HFF-Myc (cell line): ENCODE measurements around the gene DOCK4.

Experiments
- DNase-seq: peaks from one replicate; pipeline ENCODE4 v3.0.0-alpha.2; 2011; ENCODE audit warnings: low read depth; ENCODE audit errors: extremely low read depth
- H3K4me3 ChIP-seq: replicated peaks from 2 replicates; pipeline ENCODE4 v1.5.1; 2011; ENCODE audit warnings: low read depth, mild to moderate bottlenecking, control low read depth, low read length
- CTCF ChIP-seq: IDR thresholded peaks from 2 replicates; pipeline ENCODE4 v1.5.1; 2012; ENCODE audit warnings: mild to moderate bottlenecking, low read depth, low read length, control low read depth; ENCODE audit errors: missing control alignments

The DOCK4 gene

GRCh38 chr7:111864291-111864976, 341.8 kb downstream of the DOCK4 start:
- TF ChIP-seq CTCF = no peak
- DNase-seq = no peak
- no peak overlapping the region for H3K4me3 ChIP-seq

- TF ChIP-seq CTCF = no peak
- no peak overlapping the region for H3K4me3 ChIP-seq
- no peak for DNase-seq
Measured at GRCh38 chr7:111863269-111863668, 342.9 kb downstream of the DOCK4 start.

GRCh38 chr7:111860248-111860647, 346.0 kb downstream of the DOCK4 start:
- DNase-seq = no peak
- TF ChIP-seq CTCF = no peak
- no peak overlapping the region for H3K4me3 ChIP-seq

- H3K4me3 ChIP-seq = no peak overlapping the region
- no peak for TF ChIP-seq CTCF
- no peak for DNase-seq
Measured at GRCh38 chr7:111858331-111858730, 347.9 kb downstream of the DOCK4 start.

GRCh38 chr7:111855842-111856227, 350.4 kb downstream of the DOCK4 start:
- no peak for DNase-seq
- H3K4me3 ChIP-seq = no peak overlapping the region
- TF ChIP-seq CTCF = peak; percentile 21

- peak; percentile 70 for DNase-seq
- no peak overlapping the region for H3K4me3 ChIP-seq
- peak; percentile 71 for TF ChIP-seq CTCF
Measured at GRCh38 chr7:111855161-111855841, 350.9 kb downstream of the DOCK4 start.
